ENCODE measurements around the gene CYP2B6.
"Not testable (repeated sequence)": the region's sequence is repeated elsewhere in the genome, so short reads cannot be mapped to it uniquely, and the experiment has no call there.

The CYP2B6 gene

DNA sequence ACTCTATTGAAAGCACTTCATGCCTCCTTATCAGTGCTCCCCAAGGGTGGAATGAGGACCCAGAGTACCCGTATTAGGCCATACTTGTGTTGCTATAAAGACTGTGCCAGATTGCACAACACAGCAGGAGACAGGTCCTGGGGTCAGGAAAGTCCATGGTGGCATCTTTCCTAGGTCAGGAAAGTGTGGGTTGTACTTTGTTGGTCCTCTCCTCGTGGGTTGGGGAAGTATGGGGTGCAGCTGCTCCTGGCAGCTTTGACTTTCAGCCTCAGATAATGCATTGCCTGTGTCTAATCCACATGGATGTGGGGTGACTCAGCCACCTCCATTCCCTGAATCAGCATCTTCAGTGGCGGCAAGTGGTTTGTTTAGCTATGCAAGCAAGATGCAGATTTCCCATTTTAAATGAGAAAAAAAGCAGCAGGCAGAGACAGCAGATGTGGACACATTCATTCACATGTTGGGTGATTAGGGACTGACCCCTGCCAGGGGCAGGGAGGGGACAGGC, 8.4 kb upstream of the CYP2B6 start:
- H2AFZ ChIP-seq (ENCODE audit: low read length), result no peak overlapping the region
- no peaks in the 10 kb centered on the region for H3K9me3 ChIP-seq (ENCODE audit: low read length)
- no peaks in the 10 kb centered on the region for H3F3A ChIP-seq (ENCODE audit: insufficient read depth, low read length)
- H3K9ac ChIP-seq (ENCODE audit: low read length), result no peak overlapping the region
- H3K4me1 ChIP-seq (ENCODE audit: insufficient read depth, low read length, severe bottlenecking), result no peaks in the 10 kb centered on the region
- no peak overlapping the region for H3K27ac ChIP-seq (ENCODE audit: low read depth, low read length, poor library complexity, severe bottlenecking)
- no peaks in the 10 kb centered on the region for H4K20me1 ChIP-seq (ENCODE audit: insufficient read depth, low read length)
- no peaks in the 10 kb centered on the region for H3K79me2 ChIP-seq (ENCODE audit: insufficient read depth, low read length)
- no peaks in the 10 kb centered on the region for H3K36me3 ChIP-seq (ENCODE audit: insufficient read depth, low read length)
- H3K4me2 ChIP-seq (ENCODE audit: low read length), result no peak overlapping the region
- no peaks in the 10 kb centered on the region for H3K9me2 ChIP-seq (ENCODE audit: low read depth, low read length)
- H3K27me3 ChIP-seq (ENCODE audit: insufficient read depth, low read length), result no peaks in the 10 kb centered on the region
- H3K4me3 ChIP-seq (ENCODE audit: low read depth, low read length, poor library complexity, severe bottlenecking), result no peak overlapping the region
- TF ChIP-seq, protein P1, sequence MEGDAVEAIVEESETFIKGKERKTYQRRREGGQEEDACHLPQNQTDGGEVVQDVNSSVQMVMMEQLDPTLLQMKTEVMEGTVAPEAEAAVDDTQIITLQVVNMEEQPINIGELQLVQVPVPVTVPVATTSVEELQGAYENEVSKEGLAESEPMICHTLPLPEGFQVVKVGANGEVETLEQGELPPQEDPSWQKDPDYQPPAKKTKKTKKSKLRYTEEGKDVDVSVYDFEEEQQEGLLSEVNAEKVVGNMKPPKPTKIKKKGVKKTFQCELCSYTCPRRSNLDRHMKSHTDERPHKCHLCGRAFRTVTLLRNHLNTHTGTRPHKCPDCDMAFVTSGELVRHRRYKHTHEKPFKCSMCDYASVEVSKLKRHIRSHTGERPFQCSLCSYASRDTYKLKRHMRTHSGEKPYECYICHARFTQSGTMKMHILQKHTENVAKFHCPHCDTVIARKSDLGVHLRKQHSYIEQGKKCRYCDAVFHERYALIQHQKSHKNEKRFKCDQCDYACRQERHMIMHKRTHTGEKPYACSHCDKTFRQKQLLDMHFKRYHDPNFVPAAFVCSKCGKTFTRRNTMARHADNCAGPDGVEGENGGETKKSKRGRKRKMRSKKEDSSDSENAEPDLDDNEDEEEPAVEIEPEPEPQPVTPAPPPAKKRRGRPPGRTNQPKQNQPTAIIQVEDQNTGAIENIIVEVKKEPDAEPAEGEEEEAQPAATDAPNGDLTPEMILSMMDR (IDR thresholded peaks at IDR 0.05; ENCODE audit: low read length), result no peak
- no peak for TF ChIP-seq EZH2 (IDR thresholded peaks at IDR 0.05; ENCODE audit: borderline replicate concordance, low read length)

DNA sequence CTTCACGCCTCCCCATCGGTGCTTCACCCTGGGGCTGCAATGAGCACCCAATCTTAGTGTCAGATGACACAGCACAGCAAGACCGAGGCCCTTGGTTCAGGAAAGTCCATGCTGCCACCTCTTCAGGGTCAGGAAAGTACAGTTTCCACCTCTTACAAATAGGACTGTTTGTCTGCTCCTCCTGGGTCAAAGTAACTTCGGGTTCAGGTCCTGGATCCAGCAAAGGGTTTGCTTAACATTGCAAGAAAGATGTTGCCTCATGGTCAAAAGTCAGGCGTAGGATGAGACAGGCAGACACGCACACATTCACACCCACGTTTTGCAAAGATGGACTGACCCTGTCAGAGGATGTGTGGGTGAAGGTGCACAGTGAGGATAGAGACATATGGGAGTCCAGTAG, 1.6 kb upstream of the CYP2B6 start:
- H3K36me3 ChIP-seq (ENCODE audit: insufficient read depth, low read length), result no peaks in the 10 kb centered on the region
- no peak for TF ChIP-seq EZH2 (IDR thresholded peaks at IDR 0.05; ENCODE audit: borderline replicate concordance, low read length)
- TF ChIP-seq, protein P1 (IDR thresholded peaks at IDR 0.05; ENCODE audit: low read length), result no peak
- no peak overlapping the region for H3K4me2 ChIP-seq (ENCODE audit: low read length)
- H3K9me3 ChIP-seq (ENCODE audit: low read length), result no peaks in the 10 kb centered on the region
- no peaks in the 10 kb centered on the region for H3K79me2 ChIP-seq (ENCODE audit: insufficient read depth, low read length)
- no peak overlapping the region for H3K9ac ChIP-seq (ENCODE audit: low read length)
- no peak overlapping the region for H2AFZ ChIP-seq (ENCODE audit: low read length)
- H4K20me1 ChIP-seq (ENCODE audit: insufficient read depth, low read length), result no peaks in the 10 kb centered on the region
- no peaks in the 10 kb centered on the region for H3F3A ChIP-seq (ENCODE audit: insufficient read depth, low read length)
- H3K4me3 ChIP-seq (ENCODE audit: low read depth, low read length, poor library complexity, severe bottlenecking), result no peak overlapping the region
- no peaks in the 10 kb centered on the region for H3K9me2 ChIP-seq (ENCODE audit: low read depth, low read length)
- H3K27me3 ChIP-seq (ENCODE audit: insufficient read depth, low read length), result no peaks in the 10 kb centered on the region
- no peaks in the 10 kb centered on the region for H3K4me1 ChIP-seq (ENCODE audit: insufficient read depth, low read length, severe bottlenecking)
- H3K27ac ChIP-seq (ENCODE audit: low read depth, low read length, poor library complexity, severe bottlenecking), result no peak overlapping the region

DNA sequence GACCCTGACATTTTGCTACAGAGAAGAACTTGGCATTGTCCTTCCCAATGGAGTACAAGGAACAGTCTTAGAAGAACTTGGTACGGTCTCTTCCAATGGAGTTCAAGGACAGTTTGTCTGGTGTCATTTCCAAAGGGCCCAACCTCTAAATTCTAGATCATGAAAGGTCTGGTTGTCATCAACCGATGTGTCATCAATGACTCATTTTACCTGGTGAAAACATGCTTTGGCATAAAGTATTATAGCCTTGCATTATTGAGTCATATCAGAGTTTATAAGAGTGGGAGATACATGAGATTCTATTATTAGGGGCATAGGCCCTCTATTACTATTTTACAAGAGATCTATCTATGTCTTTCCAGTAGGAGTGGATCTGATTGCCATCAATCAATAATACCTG, 4.3 kb downstream of the CYP2B6 start:
- no peaks in the 10 kb centered on the region for H3K9me2 ChIP-seq (ENCODE audit: low read depth, low read length)
- no peak overlapping the region for H3K4me2 ChIP-seq (ENCODE audit: low read length)
- no peaks in the 10 kb centered on the region for H3K79me2 ChIP-seq (ENCODE audit: insufficient read depth, low read length)
- TF ChIP-seq, protein P1 (IDR thresholded peaks at IDR 0.05; ENCODE audit: low read length), result no peak
- TF ChIP-seq EZH2 (IDR thresholded peaks at IDR 0.05; ENCODE audit: borderline replicate concordance, low read length), result no peak
- no peaks in the 10 kb centered on the region for H3K9me3 ChIP-seq (ENCODE audit: low read length)
- no peaks in the 10 kb centered on the region for H4K20me1 ChIP-seq (ENCODE audit: insufficient read depth, low read length)
- H3K27me3 ChIP-seq (ENCODE audit: insufficient read depth, low read length), result no peaks in the 10 kb centered on the region
- no peak overlapping the region for H3K9ac ChIP-seq (ENCODE audit: low read length)
- no peak overlapping the region for H3K27ac ChIP-seq (ENCODE audit: low read depth, low read length, poor library complexity, severe bottlenecking)
- no peaks in the 10 kb centered on the region for H3K4me1 ChIP-seq (ENCODE audit: insufficient read depth, low read length, severe bottlenecking)
- no peaks in the 10 kb centered on the region for H3F3A ChIP-seq (ENCODE audit: insufficient read depth, low read length)
- H3K36me3 ChIP-seq (ENCODE audit: insufficient read depth, low read length), result no peaks in the 10 kb centered on the region
- H2AFZ ChIP-seq (ENCODE audit: low read length), result no peak overlapping the region
- H3K4me3 ChIP-seq (ENCODE audit: low read depth, low read length, poor library complexity, severe bottlenecking), result no peak overlapping the region

- not testable (repeated sequence) for H2AFZ ChIP-seq (ENCODE audit: low read length)
Observed at GRCh38 chr19:40999018-40999417, 7.9 kb downstream of the CYP2B6 start.

More at GRCh38 chr19:40999018-40999417, 7.9 kb downstream of the CYP2B6 start:
- H3K4me3 ChIP-seq (ENCODE audit: low read depth, low read length, poor library complexity, severe bottlenecking); H3K9me3 ChIP-seq (ENCODE audit: low read length); H3F3A ChIP-seq (ENCODE audit: insufficient read depth, low read length); H3K79me2 ChIP-seq (ENCODE audit: insufficient read depth, low read length); H3K27ac ChIP-seq (ENCODE audit: low read depth, low read length, poor library complexity, severe bottlenecking); H3K9me2 ChIP-seq (ENCODE audit: low read depth, low read length); H3K4me1 ChIP-seq (ENCODE audit: insufficient read depth, low read length, severe bottlenecking); H3K27me3 ChIP-seq (ENCODE audit: insufficient read depth, low read length); H4K20me1 ChIP-seq (ENCODE audit: insufficient read depth, low read length); H3K4me2 ChIP-seq (ENCODE audit: low read length); H3K36me3 ChIP-seq (ENCODE audit: insufficient read depth, low read length); H3K9ac ChIP-seq (ENCODE audit: low read length): not testable (repeated sequence)
